ENCODE data around the gene PDE9A. TPM values are rescaled to one million over a fixed set of nuclear protein-coding genes. Genes with fewer than 3 reads are reported as not detected.

Gene PDE9A
- total RNA-seq, 4 donors from 2014 or later: 0.59 to 15.0 (median 6.9) TPM

GRCh38 chr21:42777064-42777756, 123.8 kb downstream of the PDE9A start:
- Histone ChIP-seq H3K36me3 (no peaks in the 10 kb centered on the region), H3K27ac (no peak overlapping the region), H3K4me1 (no peaks in the 10 kb centered on the region), H3K4me3 (no peak overlapping the region), H3K9me3 (no peaks in the 10 kb centered on the region), H3K27me3 (no peaks in the 10 kb centered on the region)
- no peak for DNase-seq
- no peak for TF ChIP-seq CTCF (IDR thresholded peaks at IDR 0.05)
- TF ChIP-seq POLR2A (IDR thresholded peaks at IDR 0.05): no peak
- intact Hi-C loops (cut with DNase I; ENCODE audit: low total_unique reads): no loop called here

DNA sequence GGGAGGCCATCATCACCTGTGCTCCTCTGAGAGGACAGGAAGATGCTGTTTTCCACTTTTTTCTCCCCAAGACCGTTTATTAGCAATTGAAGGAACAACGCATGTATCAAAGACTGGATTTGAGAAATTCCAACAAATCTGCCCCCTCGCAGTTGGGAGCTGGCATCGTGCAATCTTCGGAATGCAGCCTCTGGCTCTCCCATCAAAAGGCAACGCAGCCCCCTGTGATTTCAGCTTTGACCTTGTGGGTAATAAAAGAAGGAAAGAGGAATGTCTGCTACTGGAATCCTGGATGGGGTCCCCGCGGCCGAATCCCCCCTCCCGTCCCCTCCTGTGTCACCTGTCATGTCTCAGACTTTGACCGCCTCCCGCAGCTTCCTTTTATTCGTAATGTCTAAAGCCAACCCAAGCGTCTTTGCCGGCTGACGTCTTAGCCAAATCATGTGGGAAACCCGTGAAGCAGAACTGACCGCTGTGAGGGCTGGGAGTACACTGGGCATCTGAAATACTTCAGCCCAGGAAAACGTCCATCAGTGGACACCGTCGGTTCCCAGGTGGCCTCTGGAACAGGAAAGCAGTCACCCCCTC, 124.4 kb downstream of the PDE9A start:
- no peak for TF ChIP-seq CTCF (IDR thresholded peaks at IDR 0.05)
- TF ChIP-seq POLR2A (IDR thresholded peaks at IDR 0.05): no peak
- no peak for DNase-seq
- no peak overlapping the region for H3K27ac ChIP-seq
- no peaks in the 10 kb centered on the region for H3K4me1 ChIP-seq
- no peak overlapping the region for H3K4me3 ChIP-seq
- no peaks in the 10 kb centered on the region for H3K9me3 ChIP-seq
- H3K27me3 ChIP-seq: no peaks in the 10 kb centered on the region
- no peaks in the 10 kb centered on the region for H3K36me3 ChIP-seq
- intact Hi-C loops (cut with DNase I; ENCODE audit: low total_unique reads): no loop called here

GRCh38 chr21:42779431-42779861, 126.0 kb downstream of the PDE9A start:
- TF ChIP-seq POLR2A (IDR thresholded peaks at IDR 0.05): no peak
- TF ChIP-seq CTCF (IDR thresholded peaks at IDR 0.05): no peak
- Histone ChIP-seq H3K36me3 (no peaks in the 10 kb centered on the region), H3K9me3 (no peaks in the 10 kb centered on the region), H3K27ac (no peak overlapping the region), H3K4me3 (no peak overlapping the region), H3K4me1 (no peaks in the 10 kb centered on the region), H3K27me3 (peaks cover 0 to 3% of the 10 kb centered on the region in 2 donors)
- no peak for DNase-seq
- intact Hi-C loops (cut with DNase I; ENCODE audit: low total_unique reads): no loop called here

GRCh38 chr21:42780617-42781016, 127.2 kb downstream of the PDE9A start:
- TF ChIP-seq CTCF (IDR thresholded peaks at IDR 0.05) (no peak), POLR2A (IDR thresholded peaks at IDR 0.05) (no peak)
- Histone ChIP-seq H3K27me3 (peaks cover 0 to 3% of the 10 kb centered on the region in 2 donors), H3K4me3 (peak overlapping the region in 1 of 2 donors; percentile 18), H3K9me3 (no peaks in the 10 kb centered on the region), H3K36me3 (no peaks in the 10 kb centered on the region), H3K27ac (no peak overlapping the region), H3K4me1 (no peaks in the 10 kb centered on the region)
- intact Hi-C loops (cut with DNase I; ENCODE audit: low total_unique reads): no loop called here
- DNase-seq: no peak

GRCh38 chr21:42781150-42781970, 127.9 kb downstream of the PDE9A start:
- H3K4me3 ChIP-seq: peak overlapping the region in 1 of 2 donors; percentile 18
- no peaks in the 10 kb centered on the region for H3K4me1 ChIP-seq
- peak in 1 of 2 donors; percentile 29 for DNase-seq
- H3K9me3 ChIP-seq: no peaks in the 10 kb centered on the region
- H3K27me3 ChIP-seq: peaks cover 0 to 3% of the 10 kb centered on the region in 2 donors
- TF ChIP-seq CTCF (IDR thresholded peaks at IDR 0.05) (no peak), POLR2A (IDR thresholded peaks at IDR 0.05) (no peak)
- intact Hi-C loops (cut with DNase I; ENCODE audit: low total_unique reads): no loop called here
- H3K36me3 ChIP-seq: no peaks in the 10 kb centered on the region
- no peak overlapping the region for H3K27ac ChIP-seq
